Chondrocyte (in vitro differentiated cells): ENCODE measurements around the gene PLRG1. TPM values are rescaled to one million over a fixed set of nuclear protein-coding genes. Genes with fewer than 3 reads are reported as not detected.

Experiments used
- DNase-seq: peaks from one replicate; pipeline ENCODE4 v3.0.0; 2021; ENCODE audit warnings: mixed read lengths, low spot score
- H3K27ac Mint-ChIP-seq: one replicate; pipeline ENCODE4 v1.8.0; 2021; ENCODE audit warnings: mild to moderate bottlenecking, moderate library complexity, mixed read lengths; ENCODE audit not compliant: unreplicated experiment
- H3K27me3 Mint-ChIP-seq: 2 replicates; pipeline ENCODE4 v1.8.0; 2021; ENCODE audit warnings: low read depth, mixed read lengths
- H3K36me3 Mint-ChIP-seq: 2 replicates; pipeline ENCODE4 v1.8.0; 2021; ENCODE audit warnings: low read depth, mixed read lengths
- H3K4me1 Mint-ChIP-seq: 2 replicates; pipeline ENCODE4 v1.8.0; 2021; ENCODE audit warnings: low read depth, mild to moderate bottlenecking, mixed read lengths
- H3K4me3 Mint-ChIP-seq: one replicate; pipeline ENCODE4 v1.8.0; 2021; ENCODE audit warnings: mild to moderate bottlenecking, moderate library complexity, mixed read lengths; ENCODE audit not compliant: unreplicated experiment
- H3K9me3 Mint-ChIP-seq: 2 replicates; pipeline ENCODE4 v1.8.0; 2021; ENCODE audit warnings: low read depth, mixed read lengths
- total RNA-seq: library from RNA; stranded (reverse); gene quantifications from 3 replicates; pipeline ENCODE4 v1.2.1, GENCODE V29; 2021
- TF ChIP-seq, protein P1 (sequence below): fragments of 200-600 bp; sonication (generic); IDR thresholded peaks from 2 replicates; pipeline ENCODE4 v1.5.0; 2021; ENCODE audit warnings: antibody characterized with exemption, mild to moderate bottlenecking, moderate library complexity

PLRG1 gene
- total RNA-seq, 1 donor from 2014 or later: 70.3 TPM

DNA sequence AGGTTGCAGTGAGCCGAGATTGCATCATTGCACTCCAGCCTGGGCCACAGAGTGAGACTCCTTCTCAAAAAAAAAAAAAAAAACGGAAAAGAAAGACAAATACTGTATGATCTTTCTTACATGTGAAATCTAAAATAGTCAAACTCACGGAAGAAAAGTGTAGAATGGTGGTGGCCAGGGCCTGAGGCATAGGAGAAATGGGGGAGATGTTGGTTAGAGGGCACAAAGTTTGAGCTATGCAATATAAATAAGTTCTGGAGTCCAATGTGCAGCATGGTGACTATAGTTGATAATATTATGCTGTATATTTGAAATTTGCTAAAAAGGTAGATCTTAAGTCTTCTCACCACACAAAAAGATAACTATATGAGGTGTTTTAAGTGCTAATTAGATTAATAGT lies 41.7 kb upstream of the PLRG1 start:
- Mint-ChIP-seq H3K27me3 (peaks cover 39% of the 10 kb centered on the region), H3K36me3 (no peaks in the 10 kb centered on the region)

GRCh38 chr4:154590329-154591006 lies 40.3 kb upstream of the PLRG1 start, which contains the start of gene FGA:
TSS of gene FGA (minus strand) at chr4:154590742. CDS start at chr4:154590687, 55 bp downstream.
- Mint-ChIP-seq H3K4me3 (no peak within 1 kb of the TSS), H3K36me3 (no peaks in the 10 kb centered on the region), H3K27me3 (peaks cover 41% of the 10 kb centered on the region), H3K27ac (no peak within 1 kb of the TSS), H3K9me3 (no peaks in the 10 kb centered on the region), H3K4me1 (no peaks in the 10 kb centered on the region)
- no peak for DNase-seq
- TF ChIP-seq, protein P1, sequence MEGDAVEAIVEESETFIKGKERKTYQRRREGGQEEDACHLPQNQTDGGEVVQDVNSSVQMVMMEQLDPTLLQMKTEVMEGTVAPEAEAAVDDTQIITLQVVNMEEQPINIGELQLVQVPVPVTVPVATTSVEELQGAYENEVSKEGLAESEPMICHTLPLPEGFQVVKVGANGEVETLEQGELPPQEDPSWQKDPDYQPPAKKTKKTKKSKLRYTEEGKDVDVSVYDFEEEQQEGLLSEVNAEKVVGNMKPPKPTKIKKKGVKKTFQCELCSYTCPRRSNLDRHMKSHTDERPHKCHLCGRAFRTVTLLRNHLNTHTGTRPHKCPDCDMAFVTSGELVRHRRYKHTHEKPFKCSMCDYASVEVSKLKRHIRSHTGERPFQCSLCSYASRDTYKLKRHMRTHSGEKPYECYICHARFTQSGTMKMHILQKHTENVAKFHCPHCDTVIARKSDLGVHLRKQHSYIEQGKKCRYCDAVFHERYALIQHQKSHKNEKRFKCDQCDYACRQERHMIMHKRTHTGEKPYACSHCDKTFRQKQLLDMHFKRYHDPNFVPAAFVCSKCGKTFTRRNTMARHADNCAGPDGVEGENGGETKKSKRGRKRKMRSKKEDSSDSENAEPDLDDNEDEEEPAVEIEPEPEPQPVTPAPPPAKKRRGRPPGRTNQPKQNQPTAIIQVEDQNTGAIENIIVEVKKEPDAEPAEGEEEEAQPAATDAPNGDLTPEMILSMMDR: no peak

More for the DNA sequence above, 41.7 kb upstream of the PLRG1 start:
- no peak overlapping the region for H3K27ac Mint-ChIP-seq
- no peak overlapping the region for H3K4me3 Mint-ChIP-seq
- TF ChIP-seq, protein P1: no peak
- no peaks in the 10 kb centered on the region for H3K9me3 Mint-ChIP-seq
- no peak for DNase-seq
- no peaks in the 10 kb centered on the region for H3K4me1 Mint-ChIP-seq

GRCh38 chr4:154589296-154590197 lies 39.3 kb upstream of the PLRG1 start:
- TF ChIP-seq, protein P1: no peak
- no peak overlapping the region for H3K4me3 Mint-ChIP-seq
- H3K4me1 Mint-ChIP-seq: no peaks in the 10 kb centered on the region
- no peaks in the 10 kb centered on the region for H3K36me3 Mint-ChIP-seq
- H3K27me3 Mint-ChIP-seq: peaks cover 42% of the 10 kb centered on the region
- DNase-seq: no peak
- no peak overlapping the region for H3K27ac Mint-ChIP-seq
- H3K9me3 Mint-ChIP-seq: peaks cover 3% of the 10 kb centered on the region

GRCh38 chr4:154588198-154588597 lies 38.0 kb upstream of the PLRG1 start:
- Mint-ChIP-seq H3K9me3 (peaks cover 3% of the 10 kb centered on the region), H3K27ac (no peak overlapping the region)

More at GRCh38 chr4:154588198-154588597, 38.0 kb upstream of the PLRG1 start:
- H3K36me3 Mint-ChIP-seq: no peaks in the 10 kb centered on the region
- no peaks in the 10 kb centered on the region for H3K4me1 Mint-ChIP-seq
- TF ChIP-seq, protein P1: no peak
- peaks cover 38% of the 10 kb centered on the region for H3K27me3 Mint-ChIP-seq
- H3K4me3 Mint-ChIP-seq: no peak overlapping the region
- DNase-seq: no peak
